PC-9 (cell line): Measurements from ENCODE around the gene SRMS. TPM values are rescaled to one million over a fixed set of nuclear protein-coding genes. Genes with fewer than 3 reads are reported as not detected.

Experiments
- BruUV-seq: library from RNA; stranded (reverse); fragments of 400-500 nt; replicated peaks from 2 replicates; lab custom pipeline; 2021; lab: Mats Ljungman, UMichigan
- CTCF ChIA-PET: fragments of 300-600 bp; sonication (Branson Sonifier 250); formaldehyde crosslinking; loops from one replicate; lab custom pipeline; 2022; ENCODE audit warnings: antibody characterized with exemption; lab: Charles Lee
- POLR2A ChIA-PET: fragments of 300-600 bp; sonication (Branson Sonifier 250); formaldehyde crosslinking; loops from one replicate; lab custom pipeline; 2022; ENCODE audit warnings: antibody characterized with exemption; ENCODE audit not compliant: unreplicated experiment; lab: Charles Lee
- DNase-seq, 2 experiments: peaks; one replicate each; pipeline versions ENCODE4 v3.0.0 to v3.0.0-alpha.2; 2015 to 2022; ENCODE audit warnings: mixed read lengths in 1 of 2
- H2AFZ ChIP-seq: fragments of 200-600 bp; sonication (generic); 2 replicates; pipeline ENCODE4 v1.8.1; 2017; ENCODE audit warnings: antibody characterized with exemption
- H3F3A ChIP-seq: fragments of 200-600 bp; sonication (generic); 2 replicates; pipeline ENCODE4 v1.8.1; 2017; ENCODE audit warnings: antibody characterized with exemption, mild to moderate bottlenecking, low read depth; ENCODE audit not compliant: insufficient read depth
- H3K27ac ChIP-seq: fragments of 200-600 bp; sonication (generic); 2 replicates; pipeline ENCODE4 v1.6.1; 2016; ENCODE audit warnings: mixed run types
- H3K27me3 ChIP-seq: fragments of 200-600 bp; sonication (generic); 2 replicates; pipeline ENCODE4 v1.6.1; 2016; ENCODE audit warnings: low read depth, mixed run types; ENCODE audit not compliant: insufficient read depth
- H3K36me3 ChIP-seq: fragments of 200-600 bp; sonication (generic); 2 replicates; pipeline ENCODE4 v1.6.1; 2016; ENCODE audit warnings: low read depth, mixed run types
- H3K4me1 ChIP-seq: fragments of 200-600 bp; sonication (generic); replicated peaks from 2 replicates; pipeline ENCODE4 v1.6.1; 2016; ENCODE audit warnings: mixed run types; ENCODE audit not compliant: insufficient read depth
- H3K4me2 ChIP-seq: fragments of 200-600 bp; sonication (generic); 2 replicates; pipeline ENCODE4 v1.6.1; 2017; ENCODE audit warnings: mixed run types
- H3K4me3 ChIP-seq: fragments of 200-600 bp; sonication (generic); 2 replicates; pipeline ENCODE4 v1.6.1; 2016; ENCODE audit warnings: mixed run types
- H3K79me2 ChIP-seq: fragments of 200-600 bp; sonication (generic); 2 replicates; pipeline ENCODE4 v1.6.1; 2017; ENCODE audit warnings: low read depth, mixed run types
- H3K9me2 ChIP-seq: fragments of 200-600 bp; sonication (generic); 2 replicates; pipeline ENCODE4 v1.8.1; 2017; ENCODE audit warnings: mild to moderate bottlenecking; ENCODE audit not compliant: insufficient read depth
- H3K9me3 ChIP-seq: fragments of 200-600 bp; sonication (generic); 2 replicates; pipeline ENCODE4 v1.8.1; 2016; ENCODE audit warnings: low read depth; ENCODE audit not compliant: insufficient read depth
- H4K20me1 ChIP-seq: fragments of 200-600 bp; sonication (generic); 2 replicates; pipeline ENCODE4 v1.8.1; 2017; ENCODE audit not compliant: insufficient read depth
- EZH2 ChIP-seq: fragments of 200-600 bp; sonication (generic); IDR thresholded peaks from 2 replicates; pipeline ENCODE4 v1.8.0; 2017; ENCODE audit warnings: antibody characterized with exemption, low read depth
- intact Hi-C: fragments of 100-400 bp; cut with micrococcal nuclease; formaldehyde crosslinking; loops from one replicate; pipeline ENCODE4 v1.10.0; 2022; ENCODE audit not compliant: unreplicated experiment
- total RNA-seq: library from RNA; stranded (reverse); gene quantifications from 2 replicates; pipeline ENCODE4 v1.2.3, GENCODE V29; 2021
- TF ChIP-seq, protein P1 (sequence below): fragments of 200-600 bp; sonication (generic); conservative IDR thresholded peaks from 2 replicates; pipeline ENCODE4 v1.6.1; 2017; ENCODE audit warnings: mixed run types, antibody characterized with exemption, mild to moderate bottlenecking, moderate library complexity

SRMS gene
- total RNA-seq, 1 experiment from 2014 or later = 1.2 TPM

DNA sequence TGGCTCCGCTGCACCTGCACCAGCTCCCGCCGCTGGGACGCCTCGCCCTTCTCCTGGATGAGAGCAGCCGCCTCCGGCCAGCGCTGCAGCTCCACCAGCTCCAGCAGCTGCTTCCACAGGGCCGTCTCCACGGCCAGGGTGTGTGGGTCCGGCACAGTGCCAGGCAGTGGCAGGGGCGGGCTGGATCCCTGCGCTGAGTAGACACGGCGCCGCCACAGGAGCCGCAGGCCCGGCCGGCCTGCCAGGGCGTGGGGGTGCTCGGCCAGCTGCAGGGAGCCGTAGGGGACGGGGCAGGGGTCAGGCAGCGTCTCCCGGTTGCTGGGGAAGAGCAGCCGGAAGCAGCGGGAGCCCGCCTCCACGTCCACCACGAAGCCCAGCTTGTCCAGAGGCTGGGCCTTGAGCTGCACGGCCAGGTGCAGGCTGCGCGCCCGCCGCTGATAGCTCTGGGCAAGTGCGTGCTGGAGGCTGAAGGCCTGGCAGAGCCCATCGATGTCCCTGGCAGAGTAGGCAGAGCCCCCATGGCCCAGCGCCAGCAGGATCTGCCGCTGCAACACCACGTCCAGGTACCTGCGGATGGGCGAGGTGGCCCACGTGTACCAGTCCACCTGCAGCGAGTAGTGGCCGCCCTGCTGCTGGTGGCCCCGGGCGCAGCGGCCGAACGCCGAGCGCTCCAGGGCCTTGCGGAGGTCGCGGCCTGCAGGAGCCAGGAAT, 15.8 kb upstream of the SRMS start:
- no peaks in the 10 kb centered on the region for H3K9me2 ChIP-seq
- no peaks in the 10 kb centered on the region for H3K9me3 ChIP-seq
- DNase-seq = no peak
- H3K79me2 ChIP-seq = no peaks in the 10 kb centered on the region
- H3K4me1 ChIP-seq = no peaks in the 10 kb centered on the region
- H3K27ac ChIP-seq = no peak overlapping the region
- H3K36me3 ChIP-seq = no peaks in the 10 kb centered on the region
- TF ChIP-seq, protein P1, sequence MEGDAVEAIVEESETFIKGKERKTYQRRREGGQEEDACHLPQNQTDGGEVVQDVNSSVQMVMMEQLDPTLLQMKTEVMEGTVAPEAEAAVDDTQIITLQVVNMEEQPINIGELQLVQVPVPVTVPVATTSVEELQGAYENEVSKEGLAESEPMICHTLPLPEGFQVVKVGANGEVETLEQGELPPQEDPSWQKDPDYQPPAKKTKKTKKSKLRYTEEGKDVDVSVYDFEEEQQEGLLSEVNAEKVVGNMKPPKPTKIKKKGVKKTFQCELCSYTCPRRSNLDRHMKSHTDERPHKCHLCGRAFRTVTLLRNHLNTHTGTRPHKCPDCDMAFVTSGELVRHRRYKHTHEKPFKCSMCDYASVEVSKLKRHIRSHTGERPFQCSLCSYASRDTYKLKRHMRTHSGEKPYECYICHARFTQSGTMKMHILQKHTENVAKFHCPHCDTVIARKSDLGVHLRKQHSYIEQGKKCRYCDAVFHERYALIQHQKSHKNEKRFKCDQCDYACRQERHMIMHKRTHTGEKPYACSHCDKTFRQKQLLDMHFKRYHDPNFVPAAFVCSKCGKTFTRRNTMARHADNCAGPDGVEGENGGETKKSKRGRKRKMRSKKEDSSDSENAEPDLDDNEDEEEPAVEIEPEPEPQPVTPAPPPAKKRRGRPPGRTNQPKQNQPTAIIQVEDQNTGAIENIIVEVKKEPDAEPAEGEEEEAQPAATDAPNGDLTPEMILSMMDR = no peak
- TF ChIP-seq EZH2 = no peak
- CTCF ChIA-PET = no interaction called here
- no TSS peak for BruUV-seq
- no peak overlapping the region for H3K4me2 ChIP-seq
- H3F3A ChIP-seq = peaks cover 7% of the 10 kb centered on the region
- intact Hi-C loops = no loop called here
- no peaks in the 10 kb centered on the region for H4K20me1 ChIP-seq
- H3K27me3 ChIP-seq = no peaks in the 10 kb centered on the region
- no peak overlapping the region for H2AFZ ChIP-seq
- POLR2A ChIA-PET = no interaction called here
- no peak overlapping the region for H3K4me3 ChIP-seq

- ChIA-PET POLR2A (no interaction called here), CTCF (no interaction called here)
- BruUV-seq = no TSS peak
- Histone ChIP-seq H3K4me1 (no peaks in the 10 kb centered on the region), H3K4me3 (no peak overlapping the region), H3K4me2 (no peak overlapping the region), H3K27ac (no peak overlapping the region), H3K27me3 (no peaks in the 10 kb centered on the region), H4K20me1 (no peaks in the 10 kb centered on the region), H3K9me3 (no peaks in the 10 kb centered on the region), H3K9me2 (no peaks in the 10 kb centered on the region), H3F3A (peaks cover 5% of the 10 kb centered on the region), H3K79me2 (no peaks in the 10 kb centered on the region), H3K36me3 (no peaks in the 10 kb centered on the region), H2AFZ (no peak overlapping the region)
- DNase-seq = no peak
- no peak for TF ChIP-seq EZH2
- TF ChIP-seq, protein P1 = no peak
- intact Hi-C loops = no loop called here
Observed at GRCh38 chr20:63562461-63563224, 15.1 kb upstream of the SRMS start.

GRCh38 chr20:63561624-63562396, 14.3 kb upstream of the SRMS start:
- Histone ChIP-seq H3K27me3 (no peaks in the 10 kb centered on the region), H3K9me3 (no peaks in the 10 kb centered on the region), H3K9me2 (no peaks in the 10 kb centered on the region), H3K27ac (no peak overlapping the region), H3K4me1 (no peaks in the 10 kb centered on the region), H2AFZ (no peak overlapping the region), H3K36me3 (no peaks in the 10 kb centered on the region), H3K4me3 (no peak overlapping the region), H3F3A (peaks cover 9% of the 10 kb centered on the region), H3K4me2 (no peak overlapping the region), H3K79me2 (no peaks in the 10 kb centered on the region), H4K20me1 (no peaks in the 10 kb centered on the region)
- no TSS peak for BruUV-seq
- no peak for TF ChIP-seq EZH2
- TF ChIP-seq, protein P1 = no peak
- CTCF ChIA-PET = no interaction called here
- intact Hi-C loops = no loop called here
- DNase-seq = no peak
- POLR2A ChIA-PET = no interaction called here
